ENCODE data around the gene BAX.

The BAX gene

DNA sequence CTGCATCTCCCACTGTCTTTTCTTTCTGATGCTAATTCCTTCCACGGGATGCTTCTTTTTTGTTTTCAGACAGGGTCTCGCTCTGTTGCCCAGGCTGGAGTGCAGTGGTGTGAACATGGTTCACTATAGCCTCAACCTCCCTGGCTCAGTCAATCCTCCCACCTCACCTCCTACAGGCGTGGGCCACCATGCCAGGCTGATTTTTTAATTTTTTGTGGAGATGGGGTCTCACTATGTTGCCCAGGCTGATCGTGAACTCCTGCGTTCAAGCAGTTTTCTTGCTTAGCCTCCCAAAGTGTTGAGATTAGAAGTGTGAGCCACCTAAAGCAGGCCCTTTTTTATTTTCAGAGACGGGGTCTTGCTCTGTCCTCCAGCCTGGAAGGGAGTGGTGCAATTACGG is 33.6 kb downstream of the BAX start:
- no peak overlapping the region for H3K4me3 ChIP-seq (replicated peaks; ENCODE audit: low read depth, low read length)
- TF ChIP-seq, protein P1, sequence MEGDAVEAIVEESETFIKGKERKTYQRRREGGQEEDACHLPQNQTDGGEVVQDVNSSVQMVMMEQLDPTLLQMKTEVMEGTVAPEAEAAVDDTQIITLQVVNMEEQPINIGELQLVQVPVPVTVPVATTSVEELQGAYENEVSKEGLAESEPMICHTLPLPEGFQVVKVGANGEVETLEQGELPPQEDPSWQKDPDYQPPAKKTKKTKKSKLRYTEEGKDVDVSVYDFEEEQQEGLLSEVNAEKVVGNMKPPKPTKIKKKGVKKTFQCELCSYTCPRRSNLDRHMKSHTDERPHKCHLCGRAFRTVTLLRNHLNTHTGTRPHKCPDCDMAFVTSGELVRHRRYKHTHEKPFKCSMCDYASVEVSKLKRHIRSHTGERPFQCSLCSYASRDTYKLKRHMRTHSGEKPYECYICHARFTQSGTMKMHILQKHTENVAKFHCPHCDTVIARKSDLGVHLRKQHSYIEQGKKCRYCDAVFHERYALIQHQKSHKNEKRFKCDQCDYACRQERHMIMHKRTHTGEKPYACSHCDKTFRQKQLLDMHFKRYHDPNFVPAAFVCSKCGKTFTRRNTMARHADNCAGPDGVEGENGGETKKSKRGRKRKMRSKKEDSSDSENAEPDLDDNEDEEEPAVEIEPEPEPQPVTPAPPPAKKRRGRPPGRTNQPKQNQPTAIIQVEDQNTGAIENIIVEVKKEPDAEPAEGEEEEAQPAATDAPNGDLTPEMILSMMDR (IDR thresholded peaks at IDR 0.05; ENCODE audit: low read length, missing control alignments) = no peak
- no peak for DNase-seq (ENCODE audit: low read depth)

DNA sequence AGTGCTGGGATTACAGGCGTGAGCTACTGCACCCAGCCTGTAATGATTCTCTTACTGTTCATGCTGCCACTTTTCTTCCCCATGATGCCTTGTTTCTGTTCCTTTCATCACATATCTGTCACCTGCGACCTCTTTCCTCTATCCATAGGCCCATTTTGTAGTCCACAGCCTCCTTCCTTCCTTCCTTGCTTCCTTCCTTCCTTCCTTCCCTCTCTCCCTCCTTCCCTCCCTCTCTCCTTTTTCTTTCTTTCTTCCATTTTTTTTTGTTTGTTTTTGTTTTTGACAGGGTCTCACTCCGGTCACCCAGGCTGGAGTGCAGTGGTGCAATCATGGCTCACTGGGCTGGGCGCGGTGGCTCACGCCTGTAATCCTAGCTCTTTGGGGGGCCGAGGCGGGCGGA is 34.2 kb downstream of the BAX start:
- no peak for DNase-seq (ENCODE audit: low read depth)
- TF ChIP-seq, protein P1 (IDR thresholded peaks at IDR 0.05; ENCODE audit: low read length, missing control alignments) = no peak
- no peak overlapping the region for H3K4me3 ChIP-seq (replicated peaks; ENCODE audit: low read depth, low read length)

DNA sequence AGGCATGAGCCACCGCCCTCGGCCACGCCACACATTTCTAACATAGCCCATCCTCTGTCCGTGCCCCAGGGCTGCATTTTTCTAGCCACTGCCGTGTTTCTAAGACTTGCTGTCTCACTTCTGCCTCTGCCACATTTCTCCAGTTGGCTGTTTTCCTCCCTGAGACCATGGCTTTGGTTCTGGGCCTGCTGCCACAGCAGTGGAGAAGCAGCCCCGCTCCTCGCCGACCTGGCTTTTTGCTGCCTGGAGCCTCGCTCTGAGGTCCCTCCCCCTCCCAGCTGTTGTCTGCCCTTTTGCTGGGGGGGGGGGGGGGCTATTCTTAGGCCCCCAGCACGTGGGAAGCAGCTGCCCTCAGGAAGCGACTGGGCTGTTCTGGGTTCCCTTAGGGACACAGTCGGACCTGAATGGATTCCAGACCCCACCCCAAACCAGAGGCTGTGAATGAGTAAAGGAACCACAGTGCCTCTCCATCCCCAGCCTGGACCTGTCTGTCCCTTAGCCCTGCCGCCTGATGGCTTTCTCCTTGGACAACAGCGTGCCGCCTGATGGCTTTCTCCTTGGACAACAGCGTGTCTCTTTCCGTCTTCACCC is 35.1 kb downstream of the BAX start:
- no peak overlapping the region for H3K4me3 ChIP-seq (replicated peaks; ENCODE audit: low read depth, low read length)
- TF ChIP-seq, protein P1 (IDR thresholded peaks at IDR 0.05; ENCODE audit: low read length, missing control alignments) = no peak
- DNase-seq (ENCODE audit: low read depth) = no peak

DNA sequence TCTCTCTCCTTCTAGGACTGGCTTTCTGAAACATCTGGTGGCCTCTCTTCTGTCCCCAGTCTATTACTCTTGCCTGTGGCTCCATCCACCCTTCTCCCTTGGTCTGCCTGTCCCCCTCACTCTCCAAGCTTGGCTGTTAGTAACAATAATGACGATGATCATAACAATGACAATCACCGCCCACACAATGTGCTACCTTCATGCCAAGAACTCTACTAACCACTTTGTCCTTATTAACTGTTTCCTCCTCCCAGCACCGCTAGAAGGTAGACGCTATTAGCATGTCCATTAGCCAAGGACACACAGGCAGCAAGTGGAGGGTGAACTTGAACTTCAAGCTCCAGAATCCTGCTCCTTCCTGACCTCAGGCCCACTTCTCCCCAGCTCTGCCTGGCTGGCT is 35.7 kb downstream of the BAX start:
- no peak overlapping the region for H3K4me3 ChIP-seq (replicated peaks; ENCODE audit: low read depth, low read length)
- DNase-seq (ENCODE audit: low read depth) = no peak
- TF ChIP-seq, protein P1 (IDR thresholded peaks at IDR 0.05; ENCODE audit: low read length, missing control alignments) = no peak

DNA sequence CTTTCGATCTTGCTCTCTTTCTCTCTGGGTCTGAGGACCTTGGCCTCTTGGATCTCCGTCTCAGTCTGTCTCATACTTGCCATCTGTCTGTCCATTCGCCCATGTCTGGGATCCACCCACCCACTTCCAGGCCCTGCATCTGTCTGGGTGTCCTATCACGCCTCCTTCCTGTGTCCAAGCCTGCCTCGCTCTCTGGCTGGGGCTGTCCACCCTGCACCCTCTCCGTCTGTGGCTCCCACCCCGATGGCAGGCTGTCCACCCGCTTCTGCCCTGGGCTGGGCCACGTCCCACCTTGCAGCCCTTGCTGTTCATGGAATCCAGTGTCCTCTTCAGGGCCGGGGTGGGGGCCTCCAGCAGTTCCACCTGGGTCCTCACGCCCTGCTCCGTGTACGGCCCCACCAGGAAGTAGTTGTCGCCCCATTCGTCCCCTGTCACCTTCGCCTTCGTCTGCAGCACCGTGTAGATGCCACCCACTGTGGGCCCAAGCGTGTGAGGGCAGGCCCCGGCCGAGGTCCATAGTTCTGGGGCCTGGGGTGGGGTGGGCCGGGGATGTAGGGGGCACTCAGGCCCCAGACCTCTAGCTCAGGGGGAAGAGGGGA is 36.4 kb downstream of the BAX start:
- DNase-seq (ENCODE audit: low read depth) = no peak
- H3K4me3 ChIP-seq (replicated peaks; ENCODE audit: low read depth, low read length) = peak overlapping the region; percentile 97
- TF ChIP-seq, protein P1 (IDR thresholded peaks at IDR 0.05; ENCODE audit: low read length, missing control alignments) = no peak

DNA sequence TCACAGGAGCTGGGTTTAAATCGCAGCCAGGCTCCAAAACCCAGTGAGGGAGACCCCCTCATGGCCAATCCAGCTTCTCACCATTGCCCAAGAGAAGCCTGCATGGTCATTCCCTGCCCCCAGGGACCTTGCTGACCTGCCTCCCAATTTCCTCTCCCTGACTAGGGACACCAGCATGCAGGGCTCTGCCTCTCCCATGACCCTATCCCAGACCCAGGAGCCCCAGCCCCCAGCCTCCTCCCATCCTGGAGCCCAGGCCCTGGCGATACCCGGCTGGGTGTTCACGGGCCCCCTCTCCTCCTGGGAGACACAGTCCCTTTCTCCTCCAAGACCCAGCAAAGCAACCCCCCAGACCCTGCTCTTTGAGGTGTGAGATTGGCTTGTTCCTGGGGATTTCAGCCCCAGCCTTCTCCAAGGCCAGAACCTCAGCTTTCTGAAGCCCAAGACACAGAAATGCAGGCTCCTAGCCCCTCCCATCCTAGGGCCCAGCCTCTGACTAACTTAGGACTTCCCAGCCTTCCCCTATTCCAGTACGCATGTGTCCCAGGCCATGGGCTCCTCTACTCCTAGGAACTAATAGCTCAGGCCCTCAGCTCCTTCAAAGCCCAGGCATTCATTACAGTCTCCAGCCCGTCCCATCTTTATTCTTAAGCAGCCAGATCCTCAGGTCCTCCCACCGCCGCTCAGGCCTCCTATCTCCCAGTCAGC is 37.4 kb downstream of the BAX start:
- TF ChIP-seq, protein P1 (IDR thresholded peaks at IDR 0.05; ENCODE audit: low read length, missing control alignments) = no peak
- H3K4me3 ChIP-seq (replicated peaks; ENCODE audit: low read depth, low read length) = peak overlapping the region; percentile 97
- peak; percentile 82 for DNase-seq (ENCODE audit: low read depth)

Measured in fibroblast of pulmonary artery (primary cell).